H1 (cell line): ENCODE results near the gene UBE2D2. TPM values are rescaled to one million over a fixed set of nuclear protein-coding genes. Genes with fewer than 3 reads are reported as not detected.
A peak's percentile ranks its signal among the peaks of the same experiment; 100 is the strongest.

Source experiments
- CTCF ChIA-PET: fragments of 300-600 bp; sonication (Branson Sonifier 250); formaldehyde crosslinking; loops from one replicate; lab custom pipeline; 2021; ENCODE audit not compliant: partially characterized antibody; lab: Charles Lee
- POLR2A ChIA-PET: fragments of 300-600 bp; sonication (Branson Sonifier 250); formaldehyde crosslinking; loops from one replicate; lab custom pipeline; 2021; ENCODE audit warnings: inconsistent platforms; ENCODE audit not compliant: partially characterized antibody; lab: Charles Lee
- DNase-seq, 2 experiments: peaks; one replicate each; pipeline versions ENCODE4 v3.0.0 to v3.0.0-alpha.2; 2010 to 2022; ENCODE audit warnings: low spot score in 2 of 2, low read depth in 1 of 2, mixed read lengths in 1 of 2
- FAIRE-seq: peaks from 2 replicates; lab custom pipeline; 2011; peaks lifted over from hg19 to GRCh38; lab: Jason Lieb, UNC
- H2AFZ ChIP-seq: 2 replicates; pipeline ENCODE4 v1.8.1; 2012; ENCODE audit warnings: low read length, inconsistent platforms
- H2AK5ac ChIP-seq: 2 replicates; pipeline ENCODE4 v1.6.1; 2013; ENCODE audit warnings: low read depth, low read length
- H2BK120ac ChIP-seq: replicated peaks from 2 replicates; pipeline ENCODE3; 2013; ENCODE audit warnings: low read depth, low read length, inconsistent platforms
- H2BK12ac ChIP-seq: 2 replicates; pipeline ENCODE4 v1.6.1; 2013; ENCODE audit warnings: low read depth, low read length
- H2BK15ac ChIP-seq: 2 replicates; pipeline ENCODE4 v1.6.1; 2013; ENCODE audit warnings: low read length
- H2BK20ac ChIP-seq: 2 replicates; pipeline ENCODE4 v1.6.1; 2013; ENCODE audit warnings: low read length
- H2BK5ac ChIP-seq: 2 replicates; pipeline ENCODE4 v1.6.1; 2013; ENCODE audit warnings: low read depth, low read length
- H3K14ac ChIP-seq: 2 replicates; pipeline ENCODE4 v1.6.1; 2013; ENCODE audit warnings: inconsistent platforms; ENCODE audit not compliant: insufficient read length
- H3K18ac ChIP-seq: 2 replicates; pipeline ENCODE4 v1.6.1; 2013; ENCODE audit warnings: low read length; ENCODE audit errors: extremely low read depth
- H3K23ac ChIP-seq: 2 replicates; pipeline ENCODE4 v1.6.1; 2013; ENCODE audit warnings: inconsistent platforms; ENCODE audit not compliant: insufficient read length
- H3K23me2 ChIP-seq: 2 replicates; pipeline ENCODE4 v1.6.1; 2013; ENCODE audit warnings: low read depth, low read length
- H3K27ac ChIP-seq: 2 replicates; pipeline ENCODE4 v1.6.1; 2011; ENCODE audit warnings: low read depth, low read length, inconsistent platforms
- H3K27me3 ChIP-seq, 4 experiments: replicated peaks in 1 of 4; 1 replicate in 1 of 4; 2 replicates in 3 of 4; pipeline versions ENCODE4 v1.6.1 to v1.8.1; 2011 to 2013; ENCODE audit warnings: low read length in 3 of 4, mild to moderate bottlenecking in 3 of 4, inconsistent platforms in 2 of 4, mixed read lengths in 2 of 4, moderate library complexity in 1 of 4; ENCODE audit not compliant: control insufficient read depth in 3 of 4, insufficient read depth in 3 of 4; ENCODE audit errors: extremely low read depth in 1 of 4
- H3K36me3 ChIP-seq, 4 experiments: 2 replicates each; pipeline versions ENCODE4 v1.6.1 to v1.8.1; 2011 to 2013; ENCODE audit warnings: mild to moderate bottlenecking in 4 of 4, low read length in 3 of 4, moderate library complexity in 2 of 4, control low read depth in 1 of 4, inconsistent platforms in 1 of 4; ENCODE audit not compliant: insufficient read depth in 4 of 4, control insufficient read depth in 2 of 4
- H3K4ac ChIP-seq: replicated peaks from 2 replicates; pipeline ENCODE3; 2013; ENCODE audit warnings: low read length, low read depth, mixed read lengths, inconsistent platforms; ENCODE audit not compliant: insufficient read length
- H3K4me1 ChIP-seq, 4 experiments: replicated peaks in 1 of 4; 1 replicate in 1 of 4; 2 replicates in 3 of 4; pipeline versions ENCODE4 v1.6.1 to v1.8.1; 2011 to 2013; ENCODE audit warnings: low read length in 3 of 4, inconsistent platforms in 2 of 4, mixed read lengths in 1 of 4; ENCODE audit not compliant: insufficient read depth in 4 of 4, control insufficient read depth in 3 of 4
- H3K4me2 ChIP-seq, 2 experiments: 2 replicates each; pipeline versions ENCODE4 v1.6.1 to v1.8.1; 2011 to 2013; ENCODE audit warnings: low read depth in 2 of 2, low read length in 2 of 2, control low read depth in 1 of 2, inconsistent platforms in 1 of 2, mild to moderate bottlenecking in 1 of 2; ENCODE audit not compliant: insufficient read depth in 1 of 2
- H3K4me3 ChIP-seq, 4 experiments: fragments of 200-600, 300-600 bp in 1 of 4; sonication (generic), shearing (Covaris generic), sonication (Bioruptor Twin) in 1 of 4; 2 replicates each; pipeline versions ENCODE4 v1.5.1 to v1.8.1; 2011 to 2016; ENCODE audit warnings: low read length in 4 of 4, low read depth in 3 of 4, control low read depth in 2 of 4, inconsistent platforms in 2 of 4, mild to moderate bottlenecking in 2 of 4, mixed read lengths in 1 of 4, moderate library complexity in 1 of 4; ENCODE audit not compliant: insufficient read depth in 2 of 4; ENCODE audit errors: extremely low read depth in 1 of 4
- H3K56ac ChIP-seq: replicated peaks from 2 replicates; pipeline ENCODE3; 2013; ENCODE audit warnings: low read depth, mild to moderate bottlenecking, mixed read lengths, low read length, inconsistent platforms; ENCODE audit not compliant: insufficient read length
- H3K79me1 ChIP-seq: 2 replicates; pipeline ENCODE4 v1.6.1; 2013; ENCODE audit warnings: low read depth, low read length, control low read depth
- H3K79me2 ChIP-seq, 2 experiments: 2 replicates each; pipeline versions ENCODE4 v1.6.1 to v1.8.1; 2012 to 2013; ENCODE audit warnings: low read length in 2 of 2, mild to moderate bottlenecking in 2 of 2, inconsistent platforms in 1 of 2; ENCODE audit not compliant: insufficient read depth in 2 of 2, control insufficient read depth in 1 of 2
- H3K9ac ChIP-seq, 4 experiments: replicated peaks in 1 of 4; 1 replicate in 1 of 4; 2 replicates in 3 of 4; pipeline versions ENCODE4 v1.6.1 to v1.8.1; 2011 to 2013; ENCODE audit warnings: low read depth in 3 of 4, low read length in 3 of 4, control low read depth in 2 of 4, mild to moderate bottlenecking in 2 of 4, moderate library complexity in 2 of 4, inconsistent platforms in 1 of 4; ENCODE audit errors: extremely low read depth in 1 of 4
- H3K9me3 ChIP-seq, 2 experiments: 2 replicates each; pipeline versions ENCODE4 v1.6.1 to v1.8.1; 2012 to 2013; ENCODE audit warnings: mild to moderate bottlenecking in 2 of 2, moderate library complexity in 2 of 2, control low read depth in 1 of 2, inconsistent platforms in 1 of 2, low read depth in 1 of 2, low read length in 1 of 2, mixed read lengths in 1 of 2; ENCODE audit not compliant: insufficient read depth in 2 of 2
- H4K20me1 ChIP-seq, 2 experiments: replicated peaks in 1 of 2; 2 replicates each; pipeline versions ENCODE3 to v1.8.1; 2011 to 2013; ENCODE audit warnings: inconsistent platforms in 2 of 2, low read length in 2 of 2, mild to moderate bottlenecking in 1 of 2; ENCODE audit not compliant: insufficient read depth in 2 of 2, control insufficient read depth in 1 of 2
- H4K5ac ChIP-seq: 2 replicates; pipeline ENCODE4 v1.6.1; 2013; ENCODE audit warnings: low read length, low read depth, mixed read lengths, inconsistent platforms; ENCODE audit not compliant: insufficient read length
- H4K8ac ChIP-seq: 2 replicates; pipeline ENCODE4 v1.8.0; 2013; ENCODE audit warnings: mild to moderate bottlenecking, moderate library complexity, low read length, inconsistent platforms; ENCODE audit not compliant: insufficient read depth; ENCODE audit errors: extremely low read depth
- H4K91ac ChIP-seq: replicated peaks from 2 replicates; pipeline ENCODE3; 2013; ENCODE audit warnings: low read length, mixed read lengths, inconsistent platforms; ENCODE audit not compliant: insufficient read length
- MAFK ChIP-seq: IDR thresholded peaks from 2 replicates; pipeline ENCODE4 v1.6.1; 2012; ENCODE audit warnings: low read depth, mild to moderate bottlenecking, improper control_type of control experiment, low read length
- WGBS, 2 experiments: shearing (Covaris generic) in 1 of 2; methylation state at CpG; one replicate each; pipeline versions ENCODE4 v1.1.6 to v1.1.7; 2013 to 2015; ENCODE audit warnings: low lambda C conversion rate in 2 of 2, mixed read lengths in 2 of 2, inconsistent platforms in 1 of 2, low coverage in 1 of 2, missing lambda C conversion rate in 1 of 2; ENCODE audit not compliant: insufficient replicate concordance in 2 of 2, insufficient coverage in 1 of 2, insufficient read length in 1 of 2; ENCODE audit errors: extremely low coverage in 1 of 2, missing lambda C conversion rate in 1 of 2; 5-methylcytosine and 5-hydroxymethylcytosine counted together
- polyA plus RNA-seq, 7 experiments: library from polyadenylated mRNA; depleted of rRNA in 3 of 7; stranded (reverse) in 5 of 7; unstranded in 2 of 7; fragments of >200 nt in 5 of 7; fragments of 200-250 nt in 2 of 7; gene quantifications; 1 replicate in 5 of 7; 2 replicates in 1 of 7; 4 replicates in 1 of 7; pipeline versions ENCODE4 v1.2.1 to v1.2.3, GENCODE V29; 2011 to 2013; ENCODE audit warnings: missing spikeins in 2 of 7, mixed read lengths in 2 of 7
- total RNA-seq: library from RNA; stranded (reverse); fragmentation: NEBNext Ultra II Directional; extraction: Animal tissue kit (Norgen Biotek cat#: 25700); gene quantifications from 2 replicates; pipeline ENCODE4 v1.2.1, GENCODE V29; 2021

UBE2D2 gene
- total and polyA plus RNA-seq, 2 of the 8 experiments (the other 6 are each of a cell fraction or from before 2014, with no cell fraction given), result 66.9 to 203 TPM

DNA sequence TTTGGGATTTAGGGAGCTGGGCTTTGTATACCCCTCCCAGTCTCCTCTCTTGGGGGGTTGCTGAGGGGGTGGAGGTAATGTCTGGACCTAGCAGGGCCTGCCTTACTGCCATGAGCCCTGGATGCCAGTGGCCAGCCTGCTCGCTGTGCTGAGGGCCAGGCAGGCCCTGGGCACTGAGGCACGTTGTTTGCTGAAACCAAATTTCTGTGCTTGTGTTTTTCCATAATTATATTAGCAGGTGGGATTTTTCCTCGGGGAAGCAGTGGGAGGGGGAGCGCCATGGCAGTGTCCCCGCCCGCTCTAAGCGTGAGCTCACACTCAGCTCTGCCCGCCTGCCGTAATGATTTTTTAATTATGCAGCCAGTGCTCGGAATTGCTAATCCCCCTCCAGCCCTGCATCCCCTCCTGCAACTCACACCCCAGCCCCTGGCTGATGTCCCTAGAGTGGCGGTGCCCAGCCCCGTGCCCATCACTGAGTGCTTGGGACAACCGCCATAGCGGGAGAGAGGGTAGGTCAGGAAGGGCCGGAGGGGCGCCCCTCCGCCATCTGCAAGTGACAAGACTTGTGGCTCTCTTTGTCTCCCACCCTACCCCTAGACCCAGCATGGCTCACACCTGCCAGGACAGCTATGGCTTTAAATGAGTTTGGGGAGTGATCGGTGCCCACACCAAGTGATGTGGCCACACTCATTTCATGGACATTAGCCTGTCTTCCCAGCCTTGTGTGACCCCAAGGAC, 108.0 kb downstream of the UBE2D2 start:
- no peak for DNase-seq
- Histone ChIP-seq H3K27ac (no peak overlapping the region), H3K4me1 (peaks cover 6 to 54% (median 40%) of the 10 kb centered on the region in 4 experiments), H2BK120ac (no peak overlapping the region), H4K8ac (0 out of 2 replicates have a peak overlapping the region, but pooled peaks have one; percentile 12), H4K5ac (no peak overlapping the region), H3K36me3 (no peaks in the 10 kb centered on the region), H3K14ac (no peak overlapping the region), H3K27me3 (no peaks in the 10 kb centered on the region), H2BK15ac (peak overlapping the region; percentile 10; the same call in 1 of the 2 replicates), H3K56ac (no peak overlapping the region), H3K79me1 (peaks cover 27% of the 10 kb centered on the region), H2BK12ac (0 out of 2 replicates have a peak overlapping the region, but pooled peaks have one; percentile 87), H2AK5ac (0 out of 2 replicates have a peak overlapping the region, but pooled peaks have one; percentile 66), H2BK20ac (0 out of 2 replicates have a peak overlapping the region, but pooled peaks have one; percentile 21), H2AFZ (no peak overlapping the region), H3K79me2 (peaks cover 13 to 94% of the 10 kb centered on the region in 2 experiments), H3K9ac (no peak overlapping the region), H2BK5ac (peak overlapping the region; percentile 73), H3K23me2 (no peaks in the 10 kb centered on the region; the same call in 1 of the 2 replicates), H3K18ac (peak overlapping the region; percentile 87; the same call in 1 of the 2 replicates), H3K4me3 (no peak overlapping the region), H3K9me3 (no peaks in the 10 kb centered on the region), H4K20me1 (peaks cover 52 to 72% of the 10 kb centered on the region in 2 experiments), H3K4ac (no peak overlapping the region), H3K4me2 (0 out of 4 replicates have a peak overlapping the region, but pooled peaks of 1 of the 2 experiments have one; percentile 57), H3K23ac (no peak overlapping the region), H4K91ac (peak overlapping the region; percentile 32)
- CTCF ChIA-PET, result interaction anchor here (0.6 to 17.2 kb wide), 16 partner anchors 9 to 106 kb away, joined by 3 to 171 read pairs (median 16); no protein-coding TSS in a partner anchor
- 91% methylated on average over 16 of the region's 18 CpGs; no CpG with 5 or more reads in 1 of the 2 experiments for WGBS, 2 experiments
- POLR2A ChIA-PET, result interaction anchor here (1.0 to 2.2 kb wide), 7 partner anchors 13 to 39 kb away, joined by 3 to 6 read pairs (median 3); no protein-coding TSS in a partner anchor
- no peak for FAIRE-seq
- no peak for TF ChIP-seq MAFK
